ENCODE data around the gene MMP11.

The MMP11 gene

DNA sequence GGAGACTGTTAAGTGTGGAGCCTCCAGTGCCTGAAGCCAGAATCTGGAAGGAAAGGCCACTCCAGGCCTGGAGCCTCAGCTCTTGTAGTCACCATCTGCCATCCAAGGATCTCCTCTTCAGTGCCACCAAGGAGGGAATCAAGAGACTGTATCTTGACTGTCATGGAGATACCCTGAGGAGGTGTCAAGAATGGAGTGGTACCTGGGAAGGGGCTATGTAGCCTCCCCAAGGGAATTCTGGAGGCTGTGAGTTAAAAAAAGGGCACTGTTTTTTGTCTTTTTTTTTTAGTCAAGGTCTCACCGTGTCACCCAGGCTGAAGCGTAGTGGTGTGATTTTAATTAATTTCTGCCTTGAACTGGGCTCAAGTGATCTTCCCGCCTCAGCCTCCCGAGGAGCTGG, 13.1 kb upstream of the MMP11 start:
- DNase-seq (ENCODE audit: low read depth in 1 of 2, low spot score in 1 of 2) = no peak

DNA sequence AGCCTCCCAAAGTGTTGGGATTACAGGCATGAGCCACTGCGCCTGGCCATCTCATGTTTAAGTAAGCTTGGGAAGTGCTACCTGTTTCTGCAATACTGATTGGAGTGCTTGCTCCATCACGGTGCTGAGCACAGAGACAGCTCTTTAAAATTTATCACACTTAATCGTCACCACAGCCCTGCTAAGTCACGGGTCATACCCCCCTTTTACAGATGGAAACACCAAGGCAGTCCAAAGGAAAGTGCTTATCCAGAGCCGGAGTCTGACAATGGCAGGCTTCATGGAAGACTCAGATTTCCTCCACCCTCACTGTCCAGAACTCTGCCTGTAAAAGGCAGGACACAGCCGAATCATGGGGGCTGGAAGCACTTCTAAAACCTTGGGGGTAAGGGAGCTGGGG, 12.6 kb upstream of the MMP11 start:
- DNase-seq (ENCODE audit: low read depth in 1 of 2, low spot score in 1 of 2) = no peak

GRCh38 chr22:23762842-23763578, 9.6 kb upstream of the MMP11 start, which contains the start of gene C22orf15:
C22orf15 (plus strand) TSS chr22:23762990; CDS start chr22:23763307, 317 bp downstream.
- DNase-seq (ENCODE audit: low read depth in 1 of 2, low spot score in 1 of 2) = no peak

GRCh38 chr22:23763579-23763945, 9.1 kb upstream of the MMP11 start:
- DNase-seq (ENCODE audit: low read depth in 1 of 2, low spot score in 1 of 2) = peak in 1 of 2 donors; percentile 42

DNA sequence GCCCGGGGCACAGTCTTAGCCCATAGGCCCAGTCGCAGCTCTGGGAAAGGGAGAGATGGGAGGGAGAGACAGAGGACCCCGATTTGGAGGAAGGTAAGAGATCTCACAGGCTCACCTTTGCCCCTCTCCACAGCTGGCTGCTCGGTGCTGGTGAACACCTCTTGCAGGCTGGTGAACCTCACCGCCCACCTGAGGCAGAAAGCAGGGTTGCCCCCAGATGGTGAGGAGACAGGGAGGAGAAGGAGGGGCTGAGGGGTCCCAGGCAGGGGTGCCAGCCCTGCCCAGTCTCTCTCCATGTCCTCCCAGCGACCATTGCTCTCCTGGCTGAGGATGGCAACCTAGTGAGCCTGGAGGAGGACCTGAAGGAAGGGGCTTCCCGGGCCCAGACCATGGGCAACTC, 8.7 kb upstream of the MMP11 start:
- DNase-seq (ENCODE audit: low read depth in 1 of 2, low spot score in 1 of 2) = no peak

DNA sequence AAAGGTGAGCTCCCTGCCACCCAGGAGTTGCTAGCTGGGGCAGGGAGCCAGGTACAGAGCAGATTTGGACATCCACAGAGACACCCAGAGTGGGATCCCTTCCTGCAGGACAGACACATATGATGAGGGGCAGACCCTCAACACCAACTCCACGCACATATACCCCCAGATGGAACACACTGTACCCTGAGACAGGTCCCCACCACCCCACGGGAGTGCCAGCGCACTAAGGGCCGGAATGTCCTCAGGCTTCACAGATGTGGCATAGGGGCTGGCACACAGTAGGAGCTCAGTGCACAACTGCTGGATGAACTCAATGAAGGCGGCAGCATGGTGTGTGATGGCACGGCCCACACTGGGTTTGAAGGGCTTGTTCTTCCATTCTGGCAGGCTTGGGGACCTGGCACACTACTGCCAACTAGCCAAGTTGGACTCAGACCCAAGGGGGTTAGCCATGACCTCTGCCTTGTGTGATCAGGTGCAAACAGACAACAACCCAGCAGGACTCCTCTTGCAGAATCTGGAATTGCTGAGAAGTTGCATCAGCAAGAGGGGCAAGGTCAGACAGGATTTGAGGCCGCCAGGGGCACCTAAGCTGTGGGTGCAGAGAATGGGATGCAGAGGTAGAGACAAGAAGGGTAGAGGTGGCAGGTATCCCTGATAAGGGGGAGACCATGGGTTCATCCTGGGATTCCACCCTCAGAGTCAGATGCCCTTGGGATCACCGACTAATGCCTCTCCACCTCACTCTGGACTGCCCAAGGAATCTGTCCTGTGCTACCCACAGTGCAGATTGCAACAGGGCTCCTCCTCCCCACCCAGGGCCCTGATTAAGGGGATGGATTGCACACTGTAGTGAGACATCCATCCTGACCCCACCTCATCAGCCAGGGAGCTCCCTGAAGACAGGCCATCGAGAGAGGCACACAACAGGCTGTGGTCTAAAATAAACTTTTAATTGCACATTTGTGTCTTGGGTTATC, 7.5 kb upstream of the MMP11 start:
- no peak for DNase-seq (ENCODE audit: low read depth in 1 of 2, low spot score in 1 of 2)

DNA sequence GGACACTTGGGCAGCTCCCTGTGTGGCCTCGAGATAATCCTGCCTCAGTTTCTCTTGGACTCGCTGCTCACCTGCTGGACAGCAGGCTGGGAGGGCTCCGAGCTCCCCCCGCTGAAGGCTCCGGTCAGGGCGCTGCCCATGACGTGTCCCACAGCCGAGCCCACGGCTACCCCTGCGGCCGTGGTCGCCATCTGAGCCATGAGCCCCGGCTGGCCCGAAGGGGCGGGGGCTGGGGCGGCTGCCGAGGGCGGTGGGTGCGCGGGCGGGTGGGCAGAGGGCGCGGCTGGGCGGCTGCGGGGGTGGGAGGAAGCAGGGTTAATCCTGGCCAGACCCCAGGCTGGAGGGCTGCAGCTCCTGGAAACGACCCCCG, 5.4 kb upstream of the MMP11 start:
- DNase-seq (ENCODE audit: low read depth in 1 of 2, low spot score in 1 of 2) = no peak

GRCh38 chr22:23767673-23768548, 4.7 kb upstream of the MMP11 start, which contains the start of gene CHCHD10:
CHCHD10 (minus strand) TSS chr22:23767972; CDS start chr22:23767874, 98 bp downstream.
- peak; percentile 62 to 64 for DNase-seq (ENCODE audit: low read depth in 1 of 2, low spot score in 1 of 2)

DNA sequence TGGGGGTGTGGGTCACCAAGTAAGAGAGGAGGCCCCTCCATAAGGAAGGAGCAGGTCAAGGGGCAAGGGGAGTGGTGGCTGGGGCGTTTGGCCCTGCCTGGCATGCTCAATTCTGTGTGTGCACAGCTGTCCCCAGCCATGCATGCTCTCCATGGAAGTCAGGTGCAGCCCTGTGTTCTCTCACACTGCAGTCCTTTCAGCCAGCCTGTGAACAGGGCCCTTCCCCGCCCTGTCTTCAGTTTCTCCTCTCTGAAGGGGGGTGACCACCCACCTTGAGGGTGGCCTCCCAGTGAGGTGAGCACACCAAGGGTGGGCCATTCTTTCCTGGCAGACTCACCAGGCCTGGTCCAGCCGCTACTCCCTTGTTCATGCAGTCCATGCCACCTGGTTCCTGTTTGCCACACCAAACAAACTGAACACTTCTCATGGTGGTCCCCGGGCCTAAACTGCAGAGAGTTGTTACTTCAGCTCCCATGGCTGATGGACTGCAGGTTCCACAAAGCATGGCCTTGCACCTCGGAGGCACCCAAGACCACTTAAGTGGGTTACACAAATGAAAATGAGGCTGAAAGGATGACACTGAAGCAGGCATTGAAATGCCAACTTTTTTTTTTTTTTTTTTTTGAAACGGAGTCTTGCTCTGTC, 3.2 kb upstream of the MMP11 start:
- DNase-seq (ENCODE audit: low read depth in 1 of 2, low spot score in 1 of 2) = no peak

- DNase-seq (ENCODE audit: low read depth in 1 of 2, low spot score in 1 of 2) = no peak
Measured at GRCh38 chr22:23772315-23772648, 367 bp upstream of the MMP11 start.

GRCh38 chr22:23773483-23774113, 949 bp downstream of the MMP11 start:
- no peak for DNase-seq (ENCODE audit: low read depth in 1 of 2, low spot score in 1 of 2)

- no peak for DNase-seq (ENCODE audit: low read depth in 1 of 2, low spot score in 1 of 2)
Measured at GRCh38 chr22:23774114-23774921, 1.7 kb downstream of the MMP11 start.

DNA sequence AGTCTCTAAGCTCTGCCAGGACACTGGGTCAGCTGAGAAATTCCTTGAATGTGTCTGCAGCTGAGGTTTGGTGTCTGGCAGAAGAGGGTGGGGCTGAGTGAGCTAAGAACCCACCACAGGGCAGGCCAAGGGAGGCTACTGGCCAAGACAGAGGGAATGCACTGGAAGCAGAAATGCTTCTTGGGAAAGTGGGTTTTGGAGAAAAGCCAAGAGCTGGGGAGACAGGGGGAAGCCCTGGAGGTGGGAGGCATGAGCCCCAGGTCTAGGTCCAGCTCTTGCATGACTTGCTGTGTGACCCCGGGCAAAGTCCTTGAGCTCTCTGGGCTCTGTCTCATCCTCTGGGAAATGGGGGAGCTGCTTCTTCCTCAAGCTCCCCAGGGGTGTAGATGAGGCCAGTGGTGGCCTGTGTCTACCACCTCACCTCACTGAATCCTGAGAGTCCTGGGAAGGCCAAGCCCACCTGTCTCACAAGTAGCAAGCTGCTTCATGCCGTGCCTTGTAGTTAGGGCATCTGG, 2.3 kb downstream of the MMP11 start:
- DNase-seq (ENCODE audit: low read depth in 1 of 2, low spot score in 1 of 2) = no peak

GRCh38 chr22:23775779-23776375, 3.2 kb downstream of the MMP11 start:
- DNase-seq (ENCODE audit: low read depth in 1 of 2, low spot score in 1 of 2) = no peak

DNA sequence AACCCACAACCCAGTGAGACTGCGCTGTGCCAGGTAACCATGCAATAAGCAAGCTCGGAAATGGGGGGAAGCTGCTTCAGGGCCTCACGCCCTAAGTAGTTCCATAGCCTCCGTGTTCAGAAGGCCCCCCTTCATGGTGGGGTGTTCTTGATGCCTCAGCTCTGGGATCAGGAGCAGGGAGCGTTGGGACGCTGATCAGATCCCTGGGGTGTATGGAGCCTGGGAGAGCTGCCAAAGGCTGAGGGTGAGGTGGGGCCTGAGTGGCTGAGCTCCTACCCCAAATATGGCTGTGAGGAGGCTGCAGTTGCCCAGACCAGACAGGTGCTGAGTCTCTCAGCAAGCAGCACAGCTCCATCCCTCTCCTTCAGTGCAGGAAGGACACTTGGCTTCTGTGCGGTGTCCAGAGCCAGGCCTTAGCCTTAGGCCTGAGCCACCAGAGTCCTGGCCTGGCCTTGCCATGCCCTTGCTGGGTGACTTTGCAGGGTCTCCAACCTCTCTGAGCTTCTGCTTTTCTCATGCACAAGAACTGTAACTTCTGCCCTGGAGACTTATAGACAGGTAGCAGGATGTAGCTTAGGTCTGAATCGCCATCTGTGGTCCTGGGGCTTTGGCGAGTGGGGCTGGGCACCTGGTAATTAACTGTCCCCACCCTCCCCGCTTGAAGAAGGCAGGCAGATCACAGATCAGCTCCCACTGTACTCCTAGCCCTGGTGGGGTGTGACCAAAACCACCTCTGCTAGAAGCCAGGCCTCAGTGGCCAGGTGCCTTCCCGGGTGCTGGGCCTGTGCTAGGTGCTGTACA, 5.3 kb downstream of the MMP11 start:
- no peak for DNase-seq (ENCODE audit: low read depth in 1 of 2, low spot score in 1 of 2)

- DNase-seq (ENCODE audit: low read depth in 1 of 2, low spot score in 1 of 2) = no peak
Measured at GRCh38 chr22:23778577-23778900, 5.9 kb downstream of the MMP11 start.

DNA sequence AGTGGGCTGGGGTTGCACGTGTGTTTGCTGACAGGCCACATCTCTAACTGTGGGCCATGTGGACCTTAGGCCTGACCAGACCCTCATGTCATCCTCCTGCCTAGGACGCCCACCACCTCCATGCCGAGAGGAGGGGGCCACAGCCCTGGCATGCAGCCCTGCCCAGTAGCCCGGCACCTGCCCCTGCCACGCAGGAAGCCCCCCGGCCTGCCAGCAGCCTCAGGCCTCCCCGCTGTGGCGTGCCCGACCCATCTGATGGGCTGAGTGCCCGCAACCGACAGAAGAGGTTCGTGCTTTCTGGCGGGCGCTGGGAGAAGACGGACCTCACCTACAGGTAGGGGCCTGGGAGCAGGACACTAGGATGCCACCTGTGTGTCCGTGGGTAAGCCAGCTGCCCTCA, 6.4 kb downstream of the MMP11 start:
- DNase-seq (ENCODE audit: low read depth in 1 of 2, low spot score in 1 of 2) = no peak

DNA sequence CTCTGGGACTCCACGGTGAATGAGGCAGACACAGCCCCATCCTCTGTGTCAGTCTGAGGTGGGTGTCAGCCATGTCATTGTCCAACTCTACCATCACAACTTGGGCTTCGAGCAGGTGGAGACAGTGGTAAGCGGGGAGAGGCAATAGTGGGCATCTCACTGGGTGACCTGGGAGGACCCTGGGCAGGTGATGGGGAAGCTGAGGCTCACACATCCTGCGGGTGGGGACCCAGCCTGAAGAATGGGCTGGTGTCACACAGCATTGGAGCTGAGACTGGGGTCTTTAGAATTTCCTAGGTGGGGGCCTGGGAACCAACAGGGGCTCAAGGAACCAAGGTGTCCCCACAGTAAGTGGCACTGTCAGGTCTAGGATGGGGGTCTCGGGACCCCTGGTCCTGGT, 7.1 kb downstream of the MMP11 start:
- DNase-seq (ENCODE audit: low read depth in 1 of 2, low spot score in 1 of 2) = no peak
